ENCODE measurements around the gene ABCA7.

The ABCA7 gene

DNA sequence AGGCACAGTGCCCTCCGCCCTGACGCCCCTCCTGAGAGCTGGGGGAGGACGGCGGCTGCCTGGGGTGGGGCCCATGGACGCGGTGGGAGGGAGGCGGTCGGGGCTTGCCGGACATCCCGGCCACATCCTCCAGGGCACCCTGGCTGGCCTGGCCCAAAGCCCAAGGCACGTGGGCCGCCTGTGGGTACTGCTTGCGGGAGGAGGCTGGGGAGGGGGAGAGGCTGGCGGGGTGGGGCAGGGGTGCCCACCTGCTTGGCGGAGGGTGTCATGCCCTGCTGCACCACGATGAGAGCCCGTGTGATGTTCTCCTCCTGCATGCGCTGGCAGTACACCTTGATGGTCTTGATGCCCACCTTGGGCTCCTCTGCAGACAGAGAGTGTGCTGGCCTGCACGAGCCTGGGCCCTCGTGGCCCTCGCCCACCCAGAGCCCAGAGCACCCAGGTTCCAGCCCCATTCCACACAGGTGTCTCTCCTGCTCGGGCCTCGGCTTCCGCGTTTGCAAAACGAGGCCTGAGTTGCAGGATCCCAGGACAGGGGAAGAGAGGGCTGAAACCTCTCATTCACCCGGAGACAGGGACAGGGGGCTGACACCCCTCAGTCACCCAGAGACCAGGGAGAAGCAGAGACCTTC is 51.8 kb downstream of the ABCA7 start:
- no peaks in the 10 kb centered on the region for H3K27me3 ChIP-seq (ENCODE audit: control insufficient read depth, insufficient read depth, low read length)
- peaks cover 23% of the 10 kb centered on the region for H3K36me3 ChIP-seq (ENCODE audit: control insufficient read depth, insufficient read depth, low read length)
- no peak overlapping the region for H3K27ac ChIP-seq (ENCODE audit: low read length)
- WGBS (ENCODE audit: insufficient coverage, insufficient read length): no CpG with 5 or more reads among the region's 27 CpGs
- no peaks in the 10 kb centered on the region; the same call in 1 of the 2 replicates for H3K4me1 ChIP-seq (ENCODE audit: control insufficient read depth, insufficient read depth, low read length)
- no peak for DNase-seq (ENCODE audit: low read depth, low spot score)
- H3K9me3 ChIP-seq (ENCODE audit: control insufficient read depth, insufficient read depth, low read length): no peaks in the 10 kb centered on the region
- H3K4me3 ChIP-seq (ENCODE audit: low read length): no peak overlapping the region

DNA sequence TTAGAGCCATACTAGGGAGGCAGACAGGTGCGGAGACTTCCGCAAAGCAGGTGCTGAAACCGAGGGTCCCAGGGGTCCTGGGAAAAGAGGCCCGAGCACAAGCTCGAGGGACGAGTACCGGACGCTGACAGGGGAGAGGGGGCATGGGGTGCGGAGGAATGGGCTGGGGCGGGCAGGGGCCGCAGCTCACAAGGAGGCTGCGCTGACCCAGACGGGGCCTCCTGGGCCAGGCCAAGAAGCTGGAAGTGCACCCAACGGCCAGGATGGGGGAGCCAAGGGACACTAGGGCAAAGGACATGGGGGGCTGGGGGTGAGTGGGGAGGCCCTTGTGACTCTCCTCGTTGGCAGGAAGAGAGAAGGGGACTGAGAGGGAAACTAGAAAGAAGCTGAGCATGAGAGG is 53.4 kb downstream of the ABCA7 start:
- no CpG with 5 or more reads among the region's 15 CpGs for WGBS (ENCODE audit: insufficient coverage, insufficient read length)
- Histone ChIP-seq H3K4me3 (ENCODE audit: low read length) (no peak overlapping the region), H3K36me3 (ENCODE audit: control insufficient read depth, insufficient read depth, low read length) (peaks cover 20% of the 10 kb centered on the region), H3K4me1 (ENCODE audit: control insufficient read depth, insufficient read depth, low read length) (no peaks in the 10 kb centered on the region; the same call in 1 of the 2 replicates), H3K9me3 (ENCODE audit: control insufficient read depth, insufficient read depth, low read length) (no peaks in the 10 kb centered on the region), H3K27ac (ENCODE audit: low read length) (no peak overlapping the region), H3K27me3 (ENCODE audit: control insufficient read depth, insufficient read depth, low read length) (no peaks in the 10 kb centered on the region)
- DNase-seq (ENCODE audit: low read depth, low spot score): no peak

DNA sequence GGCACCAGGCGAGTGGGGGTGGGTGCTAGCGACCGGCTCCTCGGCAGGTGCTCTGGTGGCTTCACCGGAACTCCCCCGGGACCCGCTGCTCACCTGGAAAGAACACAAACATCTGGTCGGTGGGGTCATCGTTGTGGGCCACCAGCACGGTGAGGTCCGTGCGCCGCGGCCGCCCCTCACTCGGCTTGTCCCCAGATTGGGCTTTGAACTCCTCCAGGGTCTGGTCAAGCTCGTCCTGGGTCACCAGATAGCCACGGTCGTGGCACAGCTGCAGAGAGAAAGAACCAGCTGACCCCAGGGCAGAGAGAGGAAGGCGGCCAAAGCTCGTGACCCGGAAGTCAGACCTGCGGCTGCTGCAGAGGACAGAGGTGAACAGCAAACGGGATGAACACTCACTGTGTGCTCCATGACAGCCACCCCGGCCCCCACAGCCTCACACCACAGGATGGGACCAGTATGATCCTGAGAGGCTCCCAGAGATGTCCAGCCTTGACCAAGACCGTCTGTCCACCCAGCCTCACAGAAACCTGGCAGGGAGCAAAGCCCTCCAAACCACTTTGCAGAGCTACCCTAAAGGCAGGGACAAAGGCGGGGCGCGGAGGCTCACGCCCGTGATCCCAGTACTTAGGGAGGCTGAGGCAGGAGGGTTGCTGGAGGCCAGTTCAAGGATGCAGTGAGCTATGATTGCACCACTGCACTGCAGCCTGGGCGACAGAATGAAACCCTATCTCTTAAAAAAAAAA is 54.1 kb downstream of the ABCA7 start:
- Histone ChIP-seq H3K27ac (ENCODE audit: low read length) (no peak overlapping the region), H3K9me3 (ENCODE audit: control insufficient read depth, insufficient read depth, low read length) (no peaks in the 10 kb centered on the region), H3K36me3 (ENCODE audit: control insufficient read depth, insufficient read depth, low read length) (peaks cover 13% of the 10 kb centered on the region; the same call in 1 of the 2 replicates), H3K27me3 (ENCODE audit: control insufficient read depth, insufficient read depth, low read length) (no peaks in the 10 kb centered on the region), H3K4me1 (ENCODE audit: control insufficient read depth, insufficient read depth, low read length) (no peaks in the 10 kb centered on the region; the same call in 1 of the 2 replicates), H3K4me3 (ENCODE audit: low read length) (peak overlapping the region; percentile 91; the same call in 1 of the 2 replicates)
- no CpG with 5 or more reads among the region's 32 CpGs for WGBS (ENCODE audit: insufficient coverage, insufficient read length)
- DNase-seq (ENCODE audit: low read depth, low spot score): no peak

DNA sequence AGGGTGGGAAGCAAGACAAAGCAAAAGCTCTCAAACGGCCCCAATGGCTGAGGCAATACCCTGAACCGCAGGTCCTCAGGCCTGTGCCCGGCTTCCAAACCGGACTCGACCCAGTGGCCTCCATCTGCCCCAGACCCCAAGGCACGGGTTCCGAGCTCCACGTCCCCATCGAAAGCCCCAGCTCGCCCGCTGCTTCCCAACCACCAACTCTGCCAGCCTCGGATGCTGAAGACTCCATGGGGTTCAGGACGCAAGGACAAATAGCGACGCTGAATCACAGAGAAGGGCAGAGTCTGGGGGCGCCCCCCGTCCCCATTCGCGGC is 54.7 kb downstream of the ABCA7 start:
- Histone ChIP-seq H3K4me1 (ENCODE audit: control insufficient read depth, insufficient read depth, low read length) (no peaks in the 10 kb centered on the region; the same call in 1 of the 2 replicates), H3K9me3 (ENCODE audit: control insufficient read depth, insufficient read depth, low read length) (no peaks in the 10 kb centered on the region), H3K36me3 (ENCODE audit: control insufficient read depth, insufficient read depth, low read length) (peaks cover 13% of the 10 kb centered on the region; the same call in 1 of the 2 replicates), H3K4me3 (ENCODE audit: low read length) (peak overlapping the region; percentile 91), H3K27me3 (ENCODE audit: control insufficient read depth, insufficient read depth, low read length) (no peaks in the 10 kb centered on the region), H3K27ac (ENCODE audit: low read length) (no peak overlapping the region)
- whole genome bisulfite sequencing (ENCODE audit: insufficient coverage, insufficient read length): no CpG with 5 or more reads among the region's 19 CpGs
- no peak for DNase-seq (ENCODE audit: low read depth, low spot score)

DNA sequence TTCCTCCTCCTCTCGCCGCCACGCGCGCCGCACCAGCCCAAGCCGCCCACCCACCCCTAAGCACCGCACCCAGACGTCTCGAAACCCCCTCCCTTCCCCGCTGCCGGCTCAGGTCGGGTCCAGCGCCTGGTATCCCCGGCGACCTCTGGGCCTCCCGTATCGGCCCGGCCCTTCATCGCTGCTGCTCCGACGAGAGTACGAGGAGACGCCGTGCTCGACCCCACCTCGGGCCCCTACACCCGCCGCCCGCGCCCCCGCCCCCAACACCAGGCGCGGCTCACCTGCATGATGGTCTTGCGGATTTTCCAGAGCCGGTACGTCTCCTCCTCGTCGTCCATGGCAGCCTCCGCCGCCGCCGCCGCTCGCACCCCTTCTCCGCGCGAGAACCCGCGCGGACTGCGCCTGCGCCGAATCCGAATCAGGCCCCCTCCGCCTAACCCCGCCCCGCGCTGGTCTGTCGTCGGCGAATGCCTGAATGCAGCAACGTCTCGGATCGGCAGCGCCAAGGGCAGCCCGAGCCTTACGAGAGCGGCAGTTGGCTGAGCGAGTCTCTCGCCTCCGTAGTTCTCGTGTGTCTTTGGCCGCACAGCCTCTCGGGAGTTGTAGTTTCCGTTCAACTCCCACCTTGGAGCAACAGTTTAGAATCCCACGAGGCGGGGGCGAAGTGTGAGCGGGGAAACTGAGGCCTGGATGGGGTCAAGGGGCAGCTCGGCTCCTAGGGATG is 55.2 kb downstream of the ABCA7 start, which contains the start of gene POLR2E:
TSS of gene POLR2E (minus strand) at position 398 of the 724 bp plus-strand sequence. CDS start at position 338, 60 bp downstream.
- Histone ChIP-seq H3K36me3 (ENCODE audit: control insufficient read depth, insufficient read depth, low read length) (peaks cover 13% of the 10 kb centered on the region; the same call in 1 of the 2 replicates), H3K9me3 (ENCODE audit: control insufficient read depth, insufficient read depth, low read length) (no peaks in the 10 kb centered on the region), H3K4me1 (ENCODE audit: control insufficient read depth, insufficient read depth, low read length) (no peaks in the 10 kb centered on the region; the same call in 1 of the 2 replicates), H3K27ac (ENCODE audit: low read length) (no peak within 1 kb of the TSS), H3K4me3 (ENCODE audit: low read length) (peak within 1 kb of the TSS; percentile 91), H3K27me3 (ENCODE audit: control insufficient read depth, insufficient read depth, low read length) (no peaks in the 10 kb centered on the region)
- DNase-seq (ENCODE audit: low read depth, low spot score): no peak
- WGBS (ENCODE audit: insufficient coverage, insufficient read length): no CpG with 5 or more reads among the region's 81 CpGs

DNA sequence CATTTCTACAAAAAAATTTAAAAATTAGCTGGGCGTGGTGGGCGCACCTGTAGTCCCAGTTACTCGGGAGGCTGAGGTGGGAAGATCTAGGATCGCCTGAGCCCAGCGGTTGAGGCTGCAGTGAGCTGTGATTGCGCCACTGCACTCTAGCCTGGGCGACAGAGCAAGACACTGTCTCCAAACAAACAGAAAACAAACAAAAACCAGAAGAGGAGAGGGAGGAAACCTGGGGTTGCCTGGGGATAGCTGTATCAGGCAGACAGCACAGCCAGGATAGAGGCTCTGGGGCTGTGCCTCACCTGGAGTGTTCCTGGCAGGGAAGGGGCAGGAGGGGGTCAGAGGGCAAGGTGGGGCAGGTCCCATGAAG is 57.9 kb downstream of the ABCA7 start:
- H3K36me3 ChIP-seq (ENCODE audit: control insufficient read depth, insufficient read depth, low read length): 0 out of 2 replicates have a peak, but pooled peaks cover 3% of the 10 kb centered on the region
- H3K4me3 ChIP-seq (ENCODE audit: low read length): no peak overlapping the region
- H3K9me3 ChIP-seq (ENCODE audit: control insufficient read depth, insufficient read depth, low read length): no peaks in the 10 kb centered on the region
- no peaks in the 10 kb centered on the region; the same call in 1 of the 2 replicates for H3K4me1 ChIP-seq (ENCODE audit: control insufficient read depth, insufficient read depth, low read length)
- no CpG with 5 or more reads among the region's 7 CpGs for WGBS (ENCODE audit: insufficient coverage, insufficient read length)
- H3K27me3 ChIP-seq (ENCODE audit: control insufficient read depth, insufficient read depth, low read length): no peaks in the 10 kb centered on the region
- no peak overlapping the region for H3K27ac ChIP-seq (ENCODE audit: low read length)
- no peak for DNase-seq (ENCODE audit: low read depth, low spot score)

DNA sequence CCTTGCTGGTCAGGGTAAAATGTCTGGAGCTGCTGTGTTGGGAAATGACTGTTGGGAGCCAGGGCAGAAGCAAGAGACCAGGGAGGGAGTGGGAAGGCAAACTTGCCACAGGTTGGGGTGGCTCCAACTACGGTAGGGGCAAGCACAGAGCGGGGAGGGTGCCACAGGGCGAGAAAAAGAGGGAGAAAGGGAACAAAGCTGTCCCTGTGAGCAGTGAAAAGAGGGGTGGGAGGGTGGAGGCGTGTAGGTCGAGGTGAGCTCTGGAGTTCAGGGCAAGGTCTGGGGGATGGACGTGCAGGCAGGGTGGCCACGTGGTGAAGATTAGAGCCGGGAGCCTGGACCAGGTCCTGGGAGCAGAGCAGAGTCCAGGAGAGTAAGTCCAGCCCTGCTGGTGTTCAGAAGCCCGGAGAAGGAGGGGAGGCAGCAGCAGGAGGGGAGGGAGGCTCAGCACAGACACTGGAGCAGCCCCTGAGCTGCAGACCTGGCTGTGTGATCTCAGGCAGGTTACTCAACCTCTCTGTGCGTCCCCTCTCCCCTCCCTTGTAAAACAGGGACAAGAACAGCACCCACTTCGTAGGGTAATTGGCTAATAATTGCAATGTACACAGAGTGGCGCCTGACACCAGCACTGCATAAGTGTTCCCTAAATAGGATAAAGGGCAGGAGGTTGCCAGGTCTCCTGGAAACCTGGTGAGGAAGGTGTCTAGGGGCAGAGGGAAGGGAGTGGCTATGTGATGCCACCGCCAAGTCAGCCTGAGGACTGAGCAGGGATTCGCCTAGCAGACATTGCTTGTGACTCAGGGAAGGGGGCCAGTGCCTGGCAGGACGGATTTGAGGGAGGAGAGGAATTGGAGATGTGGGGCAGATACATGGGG is 58.5 kb downstream of the ABCA7 start:
- WGBS (ENCODE audit: insufficient coverage, insufficient read length): no CpG with 5 or more reads among the region's 15 CpGs
- no peak overlapping the region for H3K4me3 ChIP-seq (ENCODE audit: low read length)
- no peak for DNase-seq (ENCODE audit: low read depth, low spot score)
- H3K4me1 ChIP-seq (ENCODE audit: control insufficient read depth, insufficient read depth, low read length): no peaks in the 10 kb centered on the region; the same call in 1 of the 2 replicates
- H3K27me3 ChIP-seq (ENCODE audit: control insufficient read depth, insufficient read depth, low read length): no peaks in the 10 kb centered on the region
- 0 out of 2 replicates have a peak, but pooled peaks cover 3% of the 10 kb centered on the region for H3K36me3 ChIP-seq (ENCODE audit: control insufficient read depth, insufficient read depth, low read length)
- H3K9me3 ChIP-seq (ENCODE audit: control insufficient read depth, insufficient read depth, low read length): no peaks in the 10 kb centered on the region
- H3K27ac ChIP-seq (ENCODE audit: low read length): no peak overlapping the region

DNA sequence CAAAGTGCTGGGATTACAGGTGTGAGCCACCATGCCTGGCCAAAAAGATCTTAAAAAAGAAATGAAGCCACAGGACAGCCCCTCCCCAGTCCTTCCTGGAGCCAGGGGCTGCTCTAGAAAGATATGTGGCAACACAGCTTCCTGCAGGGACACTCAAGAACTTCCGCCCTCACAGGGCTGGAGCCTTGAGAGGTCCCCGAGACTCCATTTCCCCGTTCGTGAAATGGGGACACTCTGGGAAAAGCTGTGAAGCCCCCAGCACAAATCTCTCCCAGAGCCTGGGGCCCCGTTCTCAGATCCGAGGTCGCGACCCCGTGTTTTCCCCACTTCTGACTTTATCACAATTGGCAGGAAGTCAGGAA is 61.4 kb downstream of the ABCA7 start:
- no peaks in the 10 kb centered on the region for H3K27me3 ChIP-seq (ENCODE audit: control insufficient read depth, insufficient read depth, low read length)
- peaks cover 2% of the 10 kb centered on the region for H3K36me3 ChIP-seq (ENCODE audit: control insufficient read depth, insufficient read depth, low read length)
- no CpG with 5 or more reads among the region's 9 CpGs for whole genome bisulfite sequencing (ENCODE audit: insufficient coverage, insufficient read length)
- H3K4me1 ChIP-seq (ENCODE audit: control insufficient read depth, insufficient read depth, low read length): peaks cover 2% of the 10 kb centered on the region; the same call in 1 of the 2 replicates
- H3K4me3 ChIP-seq (ENCODE audit: low read length): no peak overlapping the region
- H3K9me3 ChIP-seq (ENCODE audit: control insufficient read depth, insufficient read depth, low read length): no peaks in the 10 kb centered on the region
- no peak for DNase-seq (ENCODE audit: low read depth, low spot score)
- H3K27ac ChIP-seq (ENCODE audit: low read length): no peak overlapping the region

DNA sequence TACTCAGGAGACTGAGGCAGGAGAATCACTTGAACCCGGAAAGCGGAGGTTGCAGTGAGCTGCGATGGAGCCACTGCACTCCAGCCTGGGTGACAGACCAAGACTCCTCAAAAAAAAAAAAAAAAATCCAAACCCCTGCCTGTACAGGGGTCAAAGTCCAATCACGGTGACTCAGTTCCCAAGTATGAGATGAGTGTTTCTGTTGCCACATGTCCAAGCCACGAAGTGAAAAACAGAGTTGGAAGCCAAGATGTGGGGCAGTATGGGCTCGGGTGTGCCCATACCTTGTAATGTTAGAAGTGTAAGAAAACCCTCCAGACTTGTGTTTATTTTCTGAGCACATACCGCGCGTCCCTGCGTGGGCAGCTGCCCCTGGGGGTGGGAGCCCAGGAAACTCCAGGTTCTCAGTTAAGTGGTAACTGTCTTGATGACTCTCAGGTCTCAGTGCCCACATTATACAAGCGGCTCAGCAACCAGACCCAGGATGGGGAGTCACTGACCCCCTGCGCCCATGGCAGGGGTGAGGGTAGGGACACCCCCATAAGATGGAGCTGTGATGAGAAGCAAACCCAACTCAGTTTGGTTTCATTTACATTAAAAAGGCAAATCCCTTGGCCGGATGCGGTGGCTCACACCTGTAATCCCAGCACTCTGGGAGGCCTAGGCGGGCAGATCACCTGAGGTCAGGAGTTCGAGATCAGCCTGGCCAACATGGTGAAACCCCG is 62.7 kb downstream of the ABCA7 start:
- Histone ChIP-seq H3K9me3 (ENCODE audit: control insufficient read depth, insufficient read depth, low read length) (no peaks in the 10 kb centered on the region), H3K27ac (ENCODE audit: low read length) (no peak overlapping the region), H3K27me3 (ENCODE audit: control insufficient read depth, insufficient read depth, low read length) (no peaks in the 10 kb centered on the region), H3K4me1 (ENCODE audit: control insufficient read depth, insufficient read depth, low read length) (peaks cover 2% of the 10 kb centered on the region; the same call in 1 of the 2 replicates), H3K36me3 (ENCODE audit: control insufficient read depth, insufficient read depth, low read length) (peaks cover 13% of the 10 kb centered on the region), H3K4me3 (ENCODE audit: low read length) (no peak overlapping the region)
- no CpG with 5 or more reads among the region's 17 CpGs for WGBS (ENCODE audit: insufficient coverage, insufficient read length)
- DNase-seq (ENCODE audit: low read depth, low spot score): no peak
